ENCODE measurements around the gene PDLIM1. TPM values are rescaled to one million over a fixed set of nuclear protein-coding genes. Genes with fewer than 3 reads are reported as not detected.
A peak's percentile ranks its signal among the peaks of the same experiment; 100 is the strongest.

The PDLIM1 gene
- total and polyA plus RNA-seq, 9 of the 15 experiments (the other 6 are each of a cell fraction or from before 2014, with no cell fraction given) = 19.8 to 164 (median 39.1) TPM

GRCh38 chr10:95333997-95334804, 43.4 kb upstream of the PDLIM1 start:
- WGBS (ENCODE audit: insufficient coverage, low coverage, missing lambda C conversion rate) = 35% methylated on average over 11 of the region's 12 CpGs
- no peaks in the 10 kb centered on the region; the same call in 2 of the 3 replicates for H3K36me3 ChIP-seq (ENCODE audit: control insufficient read depth, insufficient read depth, low read length)
- peak in 1 of 2 experiments; percentile 25; a peak in 1 of 4 replicates for TF ChIP-seq ZNF639 (CRISPR knock-in tag; conservative IDR thresholded peaks at IDR 0.05 in 1 of 2, IDR thresholded peaks at IDR 0.05 in 1 of 2)
- TF ChIP-seq NFATC3 (IDR thresholded peaks at IDR 0.05) = no peak
- TF ChIP-seq FOSL1 (tag; conservative IDR thresholded peaks at IDR 0.05) = peak; percentile 51
- TF ChIP-seq MBD1 (CRISPR knock-in tag; IDR thresholded peaks at IDR 0.05) = no peak
- peak; percentile 26; the same call in 1 of the 2 replicates for TF ChIP-seq ATF3 (IDR thresholded peaks at IDR 0.05)
- no peak for TF ChIP-seq ATF3 (CRISPR knock-in tag; conservative IDR thresholded peaks at IDR 0.05)
- TF ChIP-seq JUND (IDR thresholded peaks at IDR 0.05; ENCODE audit: borderline replicate concordance, low read depth, low read length) = peak; percentile 57; the same call in 1 of the 2 replicates
- no peak for TF ChIP-seq JUND (tag; IDR thresholded peaks at IDR 0.05; ENCODE audit: borderline replicate concordance, low read depth, low read length)
- H3K27me3 ChIP-seq (ENCODE audit: control insufficient read depth in 2 of 2, insufficient read depth in 2 of 2, low read length in 2 of 2) = no peaks in the 10 kb centered on the region; a peak in 1 of 5 replicates
- no peaks in the 10 kb centered on the region for H3K9me3 ChIP-seq (replicated peaks; ENCODE audit: control insufficient read depth, insufficient read depth, low read depth, low read length)
- H4K20me1 ChIP-seq (replicated peaks; ENCODE audit: control insufficient read depth, insufficient read depth, low read length) = no peaks in the 10 kb centered on the region
- no peaks in the 10 kb centered on the region for H3K79me2 ChIP-seq (ENCODE audit: control insufficient read depth, insufficient read depth, low read length)
- CTCF ChIA-PET (ENCODE audit: low intra/inter-chr PET ratio) = no interaction called here
- DNase-seq (ENCODE audit: extremely low read depth in 1 of 4, low spot score in 3 of 4) (peak in 2 of 4 experiments; percentile 35 to 44), FAIRE-seq (no peak), ATAC-seq (no peak)
- H3K4me1 ChIP-seq (replicated peaks in 1 of 2; ENCODE audit: control insufficient read depth in 2 of 2, insufficient read depth in 2 of 2, low read length in 2 of 2) = peaks cover 5 to 9% of the 10 kb centered on the region in 2 experiments; a peak in 4 of 5 replicates
- POLR2A ChIA-PET = interaction anchor here (1.1 kb wide), 1 partner anchor 15 kb away, joined by 3 read pairs; no protein-coding TSS in a partner anchor
- BruUV-seq (replicated peaks) = no TSS peak
- no peak overlapping the region for H3K9ac ChIP-seq (ENCODE audit: insufficient read depth in 1 of 2, low read depth in 2 of 2, low read length in 2 of 2)
- H3K4me2 ChIP-seq (ENCODE audit: insufficient read depth, low read length) = no peak overlapping the region
- intact Hi-C loops (cut with micrococcal nuclease) (no loop called here), in situ Hi-C loops (cut with MboI) (no loop called here)
- 0 out of 2 replicates have a peak overlapping the region, but pooled peaks have one; percentile 9 for H2AFZ ChIP-seq (ENCODE audit: low read depth, low read length)
- no peak overlapping the region for H3K4me3 ChIP-seq
- no peaks in the 10 kb centered on the region for H3K9me1 ChIP-seq (ENCODE audit: control insufficient read depth, insufficient read depth, low read length)
- no peak overlapping the region for H3K27ac ChIP-seq (ENCODE audit: extremely low read depth, low read depth, low read length)

Measured in K562 (cell line).